GM21447 (cell line): ENCODE results near the gene TMEM175.

Source experiments
- ATAC-seq: cut with Tn5 transposase; IDR thresholded peaks from one replicate; pipeline ENCODE4 v1.9.1; 2021; ENCODE audit not compliant: unreplicated experiment

The TMEM175 gene

DNA sequence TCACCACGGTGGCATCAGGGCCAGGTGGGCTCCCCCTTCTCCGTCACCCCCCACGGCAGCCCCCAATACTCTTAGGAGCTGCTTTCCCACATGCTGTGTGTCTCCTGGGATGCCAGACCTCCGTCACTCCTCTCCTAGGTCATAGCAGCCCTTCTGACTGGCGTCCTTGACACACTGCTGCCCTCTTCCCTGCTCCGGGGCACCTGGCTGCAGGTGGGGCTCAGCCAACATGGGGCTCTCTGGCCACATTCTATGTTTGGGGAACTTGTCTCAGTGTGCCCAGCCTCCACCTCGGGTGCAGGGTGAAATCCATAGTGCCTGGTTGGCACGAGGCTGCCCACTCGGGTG is 13.8 kb downstream of the TMEM175 start:
- no peak for ATAC-seq

GRCh38 chr4:946517-947471 is 14.5 kb downstream of the TMEM175 start:
- no peak for ATAC-seq

GRCh38 chr4:947491-947971 is 15.3 kb downstream of the TMEM175 start:
- no peak for ATAC-seq

- no peak for ATAC-seq
Measured at GRCh38 chr4:948101-948935, 16.1 kb downstream of the TMEM175 start.

DNA sequence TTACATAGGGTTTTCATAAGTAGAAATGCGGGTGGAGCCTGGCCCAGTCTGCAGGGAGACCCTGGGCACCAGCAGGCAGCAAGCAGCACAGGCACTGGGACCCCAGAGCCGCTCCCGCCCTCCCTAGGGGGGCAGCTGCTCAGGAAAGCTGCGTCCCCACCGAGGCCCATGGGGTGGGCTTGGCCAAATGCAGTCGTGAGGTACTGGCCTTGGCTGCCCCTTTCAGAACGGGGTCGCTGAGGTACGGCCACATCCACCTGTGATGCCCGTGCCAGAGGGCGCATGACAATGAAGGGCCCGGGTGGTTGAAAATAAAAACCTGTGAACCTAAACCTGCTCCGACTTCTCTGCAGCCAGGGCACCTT is 16.7 kb downstream of the TMEM175 start:
- no peak for ATAC-seq

DNA sequence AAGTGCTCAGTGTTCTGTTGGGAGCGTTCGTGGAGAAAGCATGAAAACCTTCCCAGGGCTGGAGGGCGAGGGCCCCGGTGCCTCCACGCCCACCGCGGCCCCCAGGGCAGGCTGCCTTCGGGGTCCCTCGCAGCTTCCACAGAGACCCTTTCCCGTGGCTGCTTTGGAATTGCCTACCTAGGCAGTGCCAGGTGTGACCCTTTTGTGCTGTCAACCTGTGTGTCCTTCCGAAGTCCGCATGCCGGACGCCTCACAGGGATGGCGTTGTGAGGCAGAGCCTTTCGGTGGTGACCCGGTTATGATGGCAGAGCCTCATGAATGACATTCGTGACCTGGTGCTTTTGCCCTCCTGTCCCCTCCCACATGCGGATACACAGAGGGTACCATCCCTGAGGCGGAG is 17.4 kb downstream of the TMEM175 start:
- no peak for ATAC-seq

- ATAC-seq, result no peak
Measured at GRCh38 chr4:950136-951020, 18.1 kb downstream of the TMEM175 start.

- ATAC-seq, result no peak
Measured at GRCh38 chr4:951186-951585, 18.9 kb downstream of the TMEM175 start.

DNA sequence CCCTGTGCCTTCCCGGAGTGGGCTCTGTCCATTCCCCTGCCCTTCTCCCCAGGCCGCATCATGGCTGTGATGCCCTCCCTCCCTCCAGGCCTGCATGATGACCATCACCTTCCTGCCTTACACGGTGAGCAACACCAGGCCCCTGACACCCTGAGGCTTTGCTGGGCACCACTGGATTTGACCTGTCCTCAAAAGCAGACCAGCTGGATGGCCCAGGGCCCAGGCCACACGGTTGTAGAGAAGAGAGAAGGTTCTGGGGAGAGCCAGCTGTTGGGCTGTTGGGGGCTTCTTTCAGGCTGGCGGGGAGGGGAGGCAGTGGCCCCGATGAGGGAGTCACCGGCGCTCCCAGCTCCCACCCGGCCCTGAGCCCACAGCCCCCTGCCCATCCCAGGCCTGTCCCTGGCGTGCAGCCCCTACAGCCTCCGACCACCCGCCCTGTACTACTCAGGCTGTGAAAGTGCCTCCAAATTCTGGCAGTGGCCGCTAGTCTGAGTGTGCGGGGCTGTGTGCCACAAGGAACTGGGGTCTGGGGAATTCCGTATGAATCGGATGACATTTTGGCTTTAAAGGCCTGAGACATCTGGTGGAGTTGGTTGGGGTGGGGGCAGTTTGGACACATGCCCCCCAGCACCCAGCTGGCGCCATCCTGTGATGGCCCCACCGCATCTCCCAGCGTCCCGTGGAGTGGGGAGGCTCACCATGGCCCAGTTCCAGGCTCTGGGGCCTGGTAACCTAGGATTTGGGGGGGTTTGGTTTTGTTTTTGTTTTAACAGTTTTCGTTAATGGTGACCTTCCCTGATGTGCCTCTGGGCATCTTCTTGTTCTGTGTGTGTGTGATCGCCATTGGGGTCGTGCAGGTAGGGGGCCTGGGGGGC is 19.6 kb downstream of the TMEM175 start:
- ATAC-seq, result no peak

- no peak for ATAC-seq
Measured at GRCh38 chr4:952881-953573, 20.8 kb downstream of the TMEM175 start.

GRCh38 chr4:953574-953915 is 21.3 kb downstream of the TMEM175 start:
- ATAC-seq, result no peak

DNA sequence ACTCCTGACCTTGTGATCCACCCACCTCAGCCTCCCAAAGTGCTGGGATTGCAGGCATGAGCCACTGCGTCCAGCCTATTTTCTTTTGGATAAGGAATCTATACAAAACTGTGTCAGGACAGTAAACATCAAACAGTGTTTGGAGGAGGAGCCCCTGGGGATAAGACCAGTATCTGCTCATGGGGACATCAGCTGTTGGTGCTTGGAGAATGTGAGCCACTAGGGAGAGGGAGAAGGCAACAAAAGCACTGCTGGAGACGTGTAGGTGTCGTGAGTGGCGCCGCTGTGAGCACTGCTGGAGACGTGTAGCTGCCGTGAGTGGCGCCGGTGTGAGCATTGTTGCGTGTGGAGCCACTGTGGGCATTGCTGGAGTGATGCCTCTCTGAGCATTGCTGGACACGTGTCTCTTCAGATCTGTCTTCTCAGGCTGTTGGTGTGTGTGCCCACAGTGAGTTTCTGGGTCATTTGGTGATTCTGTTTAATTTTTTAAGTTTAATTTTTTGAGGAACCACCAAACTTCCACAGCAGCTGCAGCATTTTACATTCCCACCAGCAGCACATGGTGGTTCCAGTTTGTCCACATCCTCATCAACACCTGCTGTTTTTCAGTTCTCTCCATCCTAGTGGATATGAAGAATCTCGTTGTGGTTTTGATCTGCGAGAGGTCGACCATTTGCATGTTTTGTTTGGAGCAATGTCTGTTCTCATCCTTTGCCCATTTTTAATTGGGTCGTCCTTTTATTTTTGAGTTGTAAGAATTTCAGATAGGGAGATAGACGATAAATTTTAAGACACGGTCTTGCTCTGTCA is 22.2 kb downstream of the TMEM175 start:
- ATAC-seq, result no peak

DNA sequence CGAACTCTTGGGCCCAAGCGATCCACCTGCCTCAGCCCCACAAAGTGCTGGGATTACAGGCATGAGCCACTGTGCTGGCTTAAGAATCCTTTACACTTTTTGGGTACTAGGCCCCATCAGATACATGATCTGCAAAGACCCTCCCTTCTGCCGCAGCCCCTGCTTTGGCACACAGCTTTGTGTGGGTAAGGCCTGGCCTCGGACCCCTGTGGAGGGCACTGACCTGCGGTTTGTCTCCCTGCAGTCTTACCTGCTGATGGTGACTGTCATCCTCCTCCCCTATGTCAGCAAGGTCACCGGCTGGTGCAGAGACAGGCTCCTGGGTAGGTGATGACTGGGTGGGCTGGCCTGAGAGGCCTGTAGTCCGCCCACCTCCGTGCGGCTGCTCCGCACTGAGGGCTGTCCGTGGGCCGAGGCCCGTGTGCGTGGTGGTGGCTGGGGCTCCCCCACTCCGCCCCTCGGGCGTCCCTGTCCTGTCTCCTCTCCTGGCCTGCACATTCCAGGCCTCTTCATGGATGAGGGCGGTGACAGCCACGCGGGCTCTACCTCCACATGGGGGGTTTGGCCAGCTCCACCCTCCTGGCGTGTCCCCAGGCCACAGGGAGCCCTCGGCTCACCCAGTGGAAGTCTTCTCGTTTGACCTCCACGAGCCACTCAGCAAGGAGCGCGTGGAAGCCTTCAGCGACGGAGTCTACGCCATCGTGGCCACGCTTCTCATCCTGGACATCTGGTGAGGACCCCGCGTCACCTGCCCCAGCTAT is 23.1 kb downstream of the TMEM175 start:
- no peak for ATAC-seq

DNA sequence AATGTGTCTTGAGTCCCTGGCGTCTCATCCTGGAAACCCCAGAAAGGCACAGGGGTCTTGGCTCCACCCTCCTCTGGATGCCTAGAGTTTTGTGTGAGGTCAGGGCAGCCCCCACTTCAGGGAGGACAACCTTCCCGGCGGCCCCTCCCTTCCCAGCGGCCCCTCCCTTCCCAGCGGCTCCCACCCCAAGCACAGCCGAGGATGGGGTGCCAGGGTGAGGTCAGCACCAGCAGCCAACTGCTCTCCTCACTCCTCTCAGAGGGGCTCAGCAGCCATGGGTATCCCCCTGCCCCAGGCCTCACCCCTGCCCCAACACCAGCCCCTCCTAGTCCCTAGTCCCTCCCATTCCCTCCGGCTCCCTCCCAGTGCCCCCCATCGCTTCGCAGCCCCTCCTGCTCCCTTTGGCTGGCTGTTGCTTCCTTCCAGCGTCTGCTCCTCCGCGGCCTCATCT is 23.7 kb downstream of the TMEM175 start:
- ATAC-seq, result no peak

GRCh38 chr4:956531-957230 is 24.4 kb downstream of the TMEM175 start:
- no peak for ATAC-seq

- no peak for ATAC-seq
Measured at GRCh38 chr4:957231-957580, 24.9 kb downstream of the TMEM175 start.

- ATAC-seq, result no peak
Measured at GRCh38 chr4:957581-958313, 25.5 kb downstream of the TMEM175 start.
